SH-SY5Y (cell line): ENCODE data around the gene LRRC70.

ENCODE experiments used
- GATA2 ChIP-seq: IDR thresholded peaks from 2 replicates; pipeline ENCODE4 v1.6.1; 2011; ENCODE audit warnings: mild to moderate bottlenecking, low read depth, low read length
- GATA3 ChIP-seq: IDR thresholded peaks from 2 replicates; pipeline ENCODE4 v1.6.1; 2011; ENCODE audit warnings: low read depth, mild to moderate bottlenecking, low read length, moderate library complexity

GRCh38 chr5:62555930-62556329, 22.7 kb upstream of the LRRC70 start:
- TF ChIP-seq GATA2 (no peak), GATA3 (no peak)
